Caco-2 (cell line): ENCODE measurements around the gene L3MBTL4. TPM values are rescaled to one million over a fixed set of nuclear protein-coding genes. Genes with fewer than 3 reads are reported as not detected.
"Not testable (repeated sequence)": the region's sequence is repeated elsewhere in the genome, so short reads cannot be mapped to it uniquely, and the experiment has no call there.

ENCODE experiments used
- BruUV-seq: library from RNA; stranded (reverse); fragments of 400-500 nt; replicated peaks from 2 replicates; lab custom pipeline; 2021; lab: Mats Ljungman, UMichigan
- CTCF ChIA-PET: fragments of 300-600 bp; sonication (Branson Sonifier 250); formaldehyde crosslinking; loops from one replicate; lab custom pipeline; 2022; ENCODE audit warnings: antibody characterized with exemption; lab: Charles Lee
- POLR2A ChIA-PET: fragments of 300-600 bp; sonication (Branson Sonifier 250); formaldehyde crosslinking; loops from one replicate; lab custom pipeline; 2022; ENCODE audit warnings: antibody characterized with exemption; lab: Charles Lee
- DNase-seq, 2 experiments: peaks; one replicate each; pipeline versions ENCODE4 v3.0.0 to v3.0.0-alpha.2; 2020 to 2022
- H3K27me3 ChIP-seq: replicated peaks from 2 replicates; pipeline ENCODE4 v1.6.0; 2011; ENCODE audit warnings: low read length; ENCODE audit not compliant: control insufficient read depth, insufficient read depth
- H3K36me3 ChIP-seq: 2 replicates; pipeline ENCODE4 v1.5.1; 2011; ENCODE audit warnings: low read length; ENCODE audit not compliant: control insufficient read depth, insufficient read depth
- H3K4me1 ChIP-seq: fragments of 250-450 bp; sonication (Bioruptor Pico); 2 replicates; pipeline ENCODE4 v1.5.1; 2020; ENCODE audit warnings: mild to moderate bottlenecking
- H3K4me3 ChIP-seq: 2 replicates; pipeline ENCODE4 v1.5.1; 2011; ENCODE audit warnings: low read depth, mild to moderate bottlenecking, control low read depth, low read length
- H3K9me3 ChIP-seq: fragments of 250-450 bp; sonication (Bioruptor Pico); 2 replicates; pipeline ENCODE4 v1.5.1; 2020; ENCODE audit warnings: mild to moderate bottlenecking, moderate library complexity
- H3K27ac Mint-ChIP-seq: one replicate; pipeline ENCODE4 v1.8.0; 2022; ENCODE audit warnings: mixed read lengths; ENCODE audit not compliant: unreplicated experiment
- H3K27me3 Mint-ChIP-seq: one replicate; pipeline ENCODE4 v1.8.0; 2022; ENCODE audit warnings: mixed read lengths; ENCODE audit not compliant: insufficient read depth, unreplicated experiment
- H3K36me3 Mint-ChIP-seq: one replicate; pipeline ENCODE4 v1.8.0; 2022; ENCODE audit warnings: mild to moderate bottlenecking, mixed read lengths; ENCODE audit not compliant: insufficient read depth, unreplicated experiment
- H3K4me1 Mint-ChIP-seq: one replicate; pipeline ENCODE4 v1.8.0; 2022; ENCODE audit warnings: low read depth, mixed read lengths; ENCODE audit not compliant: unreplicated experiment
- H3K4me3 Mint-ChIP-seq: one replicate; pipeline ENCODE4 v1.8.0; 2022; ENCODE audit warnings: mild to moderate bottlenecking, moderate library complexity, mixed read lengths; ENCODE audit not compliant: unreplicated experiment
- H3K9me3 Mint-ChIP-seq: one replicate; pipeline ENCODE4 v1.8.0; 2022; ENCODE audit warnings: mixed read lengths; ENCODE audit not compliant: unreplicated experiment
- CTCF ChIP-seq, 2 experiments: fragments of 200-600 bp in 1 of 2; IDR thresholded peaks; 1 replicate in 1 of 2; 2 replicates in 1 of 2; pipeline versions ENCODE4 v1.5.1 to v1.8.0; 2011 to 2022; ENCODE audit warnings: antibody characterized with exemption in 1 of 2, control low read depth in 1 of 2, inconsistent platforms in 1 of 2, low read depth in 1 of 2, low read length in 1 of 2, mild to moderate bottlenecking in 1 of 2, moderate library complexity in 1 of 2; ENCODE audit not compliant: insufficient read depth in 1 of 2, severe bottlenecking in 1 of 2, unreplicated experiment in 1 of 2
- intact Hi-C: fragments of 100-400 bp; cut with micrococcal nuclease; formaldehyde crosslinking; loops from one replicate; pipeline ENCODE4 v1.10.0; 2022; ENCODE audit not compliant: unreplicated experiment
- total RNA-seq: library from RNA; stranded (reverse); gene quantifications from 2 replicates; pipeline ENCODE4 v1.2.3, GENCODE V29; 2022

L3MBTL4 gene
- total RNA-seq, 1 experiment from 2014 or later: 0.23 TPM

GRCh38 chr18:6389005-6389404 lies 25.7 kb downstream of the L3MBTL4 start:
- peaks cover 8% of the 10 kb centered on the region; the same call in 1 of the 2 replicates for H3K9me3 ChIP-seq
- Mint-ChIP-seq H3K27ac (no peak overlapping the region), H3K4me3 (no peak overlapping the region), H3K36me3 (no peaks in the 10 kb centered on the region), H3K9me3 (peaks cover 11% of the 10 kb centered on the region), H3K4me1 (no peaks in the 10 kb centered on the region), H3K27me3 (peaks cover 13% of the 10 kb centered on the region)
- CTCF ChIA-PET: no interaction called here
- H3K27me3 ChIP-seq: no peaks in the 10 kb centered on the region
- no peak for TF ChIP-seq CTCF (IDR thresholded peaks at IDR 0.05; ENCODE audit: insufficient read depth in 1 of 2, low read depth in 1 of 2, low read length in 1 of 2, severe bottlenecking in 1 of 2, unreplicated experiment in 1 of 2)
- no peak overlapping the region for H3K4me3 ChIP-seq
- H3K4me1 ChIP-seq: no peaks in the 10 kb centered on the region
- POLR2A ChIA-PET: no interaction called here
- DNase-seq: no peak
- no peaks in the 10 kb centered on the region for H3K36me3 ChIP-seq
- intact Hi-C loops: no loop called here
- no TSS peak for BruUV-seq

- H3K36me3 Mint-ChIP-seq: no peaks in the 10 kb centered on the region
- intact Hi-C loops: no loop called here
- no peaks in the 10 kb centered on the region for H3K4me1 ChIP-seq
- no peak overlapping the region for H3K4me3 Mint-ChIP-seq
- POLR2A ChIA-PET: no interaction called here
- TF ChIP-seq CTCF (IDR thresholded peaks at IDR 0.05; ENCODE audit: insufficient read depth in 1 of 2, low read depth in 1 of 2, low read length in 1 of 2, severe bottlenecking in 1 of 2, unreplicated experiment in 1 of 2): no peak
- no peaks in the 10 kb centered on the region for H3K27me3 ChIP-seq
- DNase-seq: no peak
- H3K9me3 Mint-ChIP-seq: no peaks in the 10 kb centered on the region
- H3K4me3 ChIP-seq: no peak overlapping the region
- CTCF ChIA-PET: no interaction called here
- H3K4me1 Mint-ChIP-seq: no peaks in the 10 kb centered on the region
- H3K36me3 ChIP-seq: no peaks in the 10 kb centered on the region
- no peaks in the 10 kb centered on the region for H3K9me3 ChIP-seq
- no TSS peak for BruUV-seq
- peaks cover 14% of the 10 kb centered on the region for H3K27me3 Mint-ChIP-seq
- H3K27ac Mint-ChIP-seq: no peak overlapping the region
Measured at GRCh38 chr18:6382963-6383362, 31.7 kb downstream of the L3MBTL4 start.

GRCh38 chr18:6377473-6377872 lies 37.2 kb downstream of the L3MBTL4 start:
- H3K4me3 Mint-ChIP-seq, CTCF ChIA-PET, BruUV-seq, DNase-seq, H3K4me3 ChIP-seq, H3K4me1 Mint-ChIP-seq, H3K36me3 ChIP-seq, intact Hi-C loops, POLR2A ChIA-PET, H3K27ac Mint-ChIP-seq, H3K36me3 Mint-ChIP-seq, H3K4me1 ChIP-seq, H3K27me3 ChIP-seq, H3K9me3 ChIP-seq, H3K9me3 Mint-ChIP-seq: not testable (repeated sequence)
- peaks cover 16% of the 10 kb centered on the region for H3K27me3 Mint-ChIP-seq
